Esophagus (tissue), 2 donors: ENCODE results near the gene ATR. TPM values are rescaled to one million over a fixed set of nuclear protein-coding genes. Genes with fewer than 3 reads are reported as not detected.
"Not testable (repeated sequence)": the region's sequence is repeated elsewhere in the genome, so short reads cannot be mapped to it uniquely, and the experiment has no call there.

Experiments used
- H3K27ac ChIP-seq, 2 donors: one replicate each; pipeline ENCODE4 v1.5.1; 2013; ENCODE audit warnings: low read depth in 2 of 2, mild to moderate bottlenecking in 2 of 2, inconsistent platforms in 1 of 2, low read length in 1 of 2, moderate library complexity in 1 of 2
- H3K27me3 ChIP-seq, 2 donors: one replicate each; pipeline ENCODE4 v1.6.1; 2013; ENCODE audit warnings: low read length in 2 of 2, control low read depth in 1 of 2, mild to moderate bottlenecking in 1 of 2; ENCODE audit not compliant: insufficient read depth in 2 of 2, control insufficient read depth in 1 of 2
- H3K36me3 ChIP-seq, 2 donors: one replicate each; pipeline ENCODE4 v1.6.1; 2013; ENCODE audit warnings: low read length in 1 of 2; ENCODE audit not compliant: control insufficient read depth in 2 of 2, insufficient read depth in 2 of 2
- H3K4me1 ChIP-seq, 2 donors: one replicate each; pipeline ENCODE4 v1.6.1; 2013; ENCODE audit warnings: low read length in 1 of 2; ENCODE audit not compliant: control insufficient read depth in 2 of 2, insufficient read depth in 2 of 2
- H3K4me3 ChIP-seq, 2 donors: one replicate each; pipeline ENCODE4 v1.5.1; 2013; ENCODE audit warnings: low read length in 2 of 2, mild to moderate bottlenecking in 2 of 2, low read depth in 1 of 2, moderate library complexity in 1 of 2
- H3K9me3 ChIP-seq, 2 donors: one replicate each; pipeline ENCODE4 v1.6.1; 2013; ENCODE audit warnings: mild to moderate bottlenecking in 2 of 2, low read depth in 1 of 2, low read length in 1 of 2, moderate library complexity in 1 of 2; ENCODE audit not compliant: control insufficient read depth in 2 of 2, insufficient read depth in 1 of 2
- WGBS, 2 donors: extraction: QIAGEN DNeasy Blood & Tissue Kit; methylation state at CpG; one replicate each; pipeline ENCODE4 v1.1.7; 2013; 5-methylcytosine and 5-hydroxymethylcytosine counted together
- polyA plus RNA-seq, 2 donors: library from polyadenylated mRNA; stranded (reverse); fragments of 200-250 nt; gene quantifications; one replicate each; pipeline ENCODE4 v1.2.3, GENCODE V29; 2013
- donor health status: healthy with polysubstance abuse.
- donor health status: Bipolar disorder and iron deficiency.

The ATR gene
- polyA plus RNA-seq, 2 donors, result 6.3 to 14.5 TPM

- peak within 1 kb of the TSS; percentile 73 to 81 for H3K4me3 ChIP-seq
- no peaks in the 10 kb centered on the region for H3K27me3 ChIP-seq
- peaks cover 0 to 2% of the 10 kb centered on the region in 2 donors for H3K4me1 ChIP-seq
- 0% methylated on average over 54 to 56 of the region's 56 CpGs for WGBS, 2 donors
- H3K9me3 ChIP-seq, result no peaks in the 10 kb centered on the region
- H3K36me3 ChIP-seq, result no peaks in the 10 kb centered on the region
- H3K27ac ChIP-seq, result peak within 1 kb of the TSS; percentile 28 to 61
These were observed 17.6 kb upstream of the ATR start, which contains the start of gene PLS1 for GRCh38 chr3:142595951-142596725. TSS of gene PLS1 (plus strand) at chr3:142596393. CDS start at chr3:142664238, 67,845 bp downstream.

GRCh38 chr3:142595581-142595950 is 17.0 kb upstream of the ATR start:
- Histone ChIP-seq H3K27ac (peak overlapping the region; percentile 28 to 40), H3K36me3 (no peaks in the 10 kb centered on the region), H3K9me3 (no peaks in the 10 kb centered on the region), H3K27me3 (no peaks in the 10 kb centered on the region), H3K4me3 (peak overlapping the region; percentile 73 to 81), H3K4me1 (peaks cover 0 to 2% of the 10 kb centered on the region in 2 donors)
- 13% methylated on average over 7 of the region's 7 CpGs for WGBS, 2 donors

- H3K9me3 ChIP-seq, result no peaks in the 10 kb centered on the region
- no peaks in the 10 kb centered on the region for H3K36me3 ChIP-seq
- H3K27me3 ChIP-seq, result no peaks in the 10 kb centered on the region
- no peak overlapping the region for H3K4me3 ChIP-seq
- no peak overlapping the region for H3K27ac ChIP-seq
- 17 to 26% methylated on average over 1 of the region's 1 CpG for WGBS, 2 donors
- H3K4me1 ChIP-seq, result peaks cover 0 to 2% of the 10 kb centered on the region in 2 donors
These were observed 16.6 kb upstream of the ATR start for GRCh38 chr3:142595141-142595540.

GRCh38 chr3:142592268-142592667 is 13.7 kb upstream of the ATR start:
- H3K27ac ChIP-seq, H3K4me3 ChIP-seq, H3K4me1 ChIP-seq, H3K9me3 ChIP-seq, H3K36me3 ChIP-seq, H3K27me3 ChIP-seq: not testable (repeated sequence)
- WGBS, 2 donors, result 95 to 98% methylated on average over 7 of the region's 7 CpGs

GRCh38 chr3:142588703-142589102 is 10.2 kb upstream of the ATR start:
- WGBS, 2 donors, result 49 to 61% methylated on average over 1 of the region's 1 CpG
- Histone ChIP-seq H3K27me3 (no peaks in the 10 kb centered on the region), H3K4me3 (no peak overlapping the region), H3K9me3 (no peaks in the 10 kb centered on the region), H3K36me3 (no peaks in the 10 kb centered on the region), H3K27ac (no peak overlapping the region), H3K4me1 (no peaks in the 10 kb centered on the region)

GRCh38 chr3:142586803-142587406 is 8.4 kb upstream of the ATR start:
- Histone ChIP-seq H3K9me3 (no peaks in the 10 kb centered on the region), H3K27me3 (no peaks in the 10 kb centered on the region), H3K27ac (no peak overlapping the region), H3K4me3 (no peak overlapping the region), H3K4me1 (no peaks in the 10 kb centered on the region), H3K36me3 (no peaks in the 10 kb centered on the region)
- WGBS, 2 donors, result 39 to 44% methylated on average over 2 of the region's 2 CpGs

GRCh38 chr3:142581070-142581469 is 2.5 kb upstream of the ATR start:
- H3K27me3 ChIP-seq, H3K36me3 ChIP-seq, H3K4me1 ChIP-seq, H3K27ac ChIP-seq, H3K9me3 ChIP-seq, H3K4me3 ChIP-seq: not testable (repeated sequence)
- WGBS, 2 donors, result 73 to 83% methylated on average over 11 of the region's 11 CpGs

- 92 to 93% methylated on average over 1 of the region's 1 CpG for WGBS, 2 donors
- Histone ChIP-seq H3K27ac (no peak overlapping the region), H3K36me3 (no peaks in the 10 kb centered on the region), H3K4me3 (no peak overlapping the region), H3K4me1 (peaks cover 0 to 3% of the 10 kb centered on the region in 2 donors), H3K9me3 (no peaks in the 10 kb centered on the region), H3K27me3 (no peaks in the 10 kb centered on the region)
These were observed 1.5 kb upstream of the ATR start for GRCh38 chr3:142580061-142580423.

GRCh38 chr3:142577696-142578328 is 721 bp downstream of the ATR start:
- Histone ChIP-seq H3K4me3 (peak overlapping the region; percentile 77 to 85), H3K9me3 (no peaks in the 10 kb centered on the region), H3K4me1 (peaks cover 0 to 3% of the 10 kb centered on the region in 2 donors), H3K27me3 (no peaks in the 10 kb centered on the region), H3K36me3 (no peaks in the 10 kb centered on the region), H3K27ac (peak overlapping the region; percentile 90 to 93)
- 4 to 8% methylated on average over 12 of the region's 12 CpGs for WGBS, 2 donors
